T-helper 1 cell treated with Interleukin-12 subunit alpha and Interleukin-12 subunit beta and Interleukin-4 antibody, amounts not matched to agents 30 μg/mL and 1 μg/mL, for 36 hours (primary cell): ENCODE data around the gene APOLD1.
"Not testable (repeated sequence)": the region's sequence is repeated elsewhere in the genome, so short reads cannot be mapped to it uniquely, and the experiment has no call there.

ENCODE experiments used
- H3K27ac Mint-ChIP-seq: one replicate; pipeline ENCODE4 v1.8.0; 2021; ENCODE audit warnings: mild to moderate bottlenecking, mixed read lengths
- H3K27me3 Mint-ChIP-seq: one replicate; pipeline ENCODE4 v1.8.0; 2021; ENCODE audit warnings: low read depth, mixed read lengths
- H3K36me3 Mint-ChIP-seq: one replicate; pipeline ENCODE4 v1.8.0; 2021; ENCODE audit warnings: low read depth, mixed read lengths
- H3K4me1 Mint-ChIP-seq: one replicate; pipeline ENCODE4 v1.8.0; 2021; ENCODE audit warnings: low read depth, mixed read lengths
- H3K4me3 Mint-ChIP-seq: one replicate; pipeline ENCODE4 v1.8.0; 2021; ENCODE audit warnings: mild to moderate bottlenecking, moderate library complexity, mixed read lengths
- H3K9me3 Mint-ChIP-seq: one replicate; pipeline ENCODE4 v1.8.0; 2021; ENCODE audit warnings: mixed read lengths

APOLD1 gene

GRCh38 chr12:12784911-12785814 is at the start of gene APOLD1:
Gene APOLD1 (plus strand): TSS chr12:12785659. CDS start chr12:12785692, 33 bp downstream.
- H3K4me1 Mint-ChIP-seq, result peaks cover 30% of the 10 kb centered on the region
- H3K27me3 Mint-ChIP-seq, result no peaks in the 10 kb centered on the region
- H3K9me3 Mint-ChIP-seq, result no peaks in the 10 kb centered on the region
- H3K4me3 Mint-ChIP-seq, result peak within 1 kb of the TSS; percentile 83
- peaks cover 7% of the 10 kb centered on the region for H3K36me3 Mint-ChIP-seq
- H3K27ac Mint-ChIP-seq, result peak within 1 kb of the TSS; percentile 55

GRCh38 chr12:12736759-12737676 is 48.4 kb upstream of the APOLD1 start:
- peaks cover 19% of the 10 kb centered on the region for H3K36me3 Mint-ChIP-seq
- peak overlapping the region; percentile 53 for H3K4me3 Mint-ChIP-seq
- no peaks in the 10 kb centered on the region for H3K9me3 Mint-ChIP-seq
- peaks cover 48% of the 10 kb centered on the region for H3K4me1 Mint-ChIP-seq
- H3K27ac Mint-ChIP-seq, result peak overlapping the region; percentile 88
- no peaks in the 10 kb centered on the region for H3K27me3 Mint-ChIP-seq

- not testable (repeated sequence) for H3K4me3 Mint-ChIP-seq, H3K9me3 Mint-ChIP-seq, H3K27me3 Mint-ChIP-seq, H3K27ac Mint-ChIP-seq
- peaks cover 47% of the 10 kb centered on the region for H3K4me1 Mint-ChIP-seq
- H3K36me3 Mint-ChIP-seq, result peaks cover 22% of the 10 kb centered on the region
Measured at GRCh38 chr12:12738152-12738551, 47.3 kb upstream of the APOLD1 start.

- no peaks in the 10 kb centered on the region for H3K9me3 Mint-ChIP-seq
- peaks cover 24% of the 10 kb centered on the region for H3K36me3 Mint-ChIP-seq
- no peak overlapping the region for H3K27ac Mint-ChIP-seq
- no peaks in the 10 kb centered on the region for H3K27me3 Mint-ChIP-seq
- H3K4me3 Mint-ChIP-seq, result no peak overlapping the region
- peaks cover 27% of the 10 kb centered on the region for H3K4me1 Mint-ChIP-seq
Measured at GRCh38 chr12:12741660-12742059, 43.8 kb upstream of the APOLD1 start.

GRCh38 chr12:12744546-12745305 is 40.7 kb upstream of the APOLD1 start:
- peaks cover 15% of the 10 kb centered on the region for H3K4me1 Mint-ChIP-seq
- H3K27ac Mint-ChIP-seq, result no peak overlapping the region
- no peaks in the 10 kb centered on the region for H3K9me3 Mint-ChIP-seq
- no peaks in the 10 kb centered on the region for H3K27me3 Mint-ChIP-seq
- no peak overlapping the region for H3K4me3 Mint-ChIP-seq
- peaks cover 28% of the 10 kb centered on the region for H3K36me3 Mint-ChIP-seq

GRCh38 chr12:12745576-12746211 is 39.8 kb upstream of the APOLD1 start:
- H3K27me3 Mint-ChIP-seq, result no peaks in the 10 kb centered on the region
- H3K9me3 Mint-ChIP-seq, result no peaks in the 10 kb centered on the region
- H3K36me3 Mint-ChIP-seq, result peaks cover 29% of the 10 kb centered on the region
- peaks cover 12% of the 10 kb centered on the region for H3K4me1 Mint-ChIP-seq
- no peak overlapping the region for H3K4me3 Mint-ChIP-seq
- H3K27ac Mint-ChIP-seq, result no peak overlapping the region

GRCh38 chr12:12747278-12747677 is 38.2 kb upstream of the APOLD1 start:
- H3K4me1 Mint-ChIP-seq, result peaks cover 5% of the 10 kb centered on the region
- no peak overlapping the region for H3K27ac Mint-ChIP-seq
- no peaks in the 10 kb centered on the region for H3K27me3 Mint-ChIP-seq
- no peaks in the 10 kb centered on the region for H3K9me3 Mint-ChIP-seq
- H3K36me3 Mint-ChIP-seq, result peaks cover 33% of the 10 kb centered on the region
- no peak overlapping the region for H3K4me3 Mint-ChIP-seq

GRCh38 chr12:12748044-12748443 is 37.4 kb upstream of the APOLD1 start:
- H3K27ac Mint-ChIP-seq, result no peak overlapping the region

GRCh38 chr12:12749433-12749832 is 36.0 kb upstream of the APOLD1 start:
- Mint-ChIP-seq H3K9me3 (no peaks in the 10 kb centered on the region), H3K4me1 (peaks cover 5% of the 10 kb centered on the region), H3K36me3 (peaks cover 34% of the 10 kb centered on the region), H3K27ac (no peak overlapping the region), H3K4me3 (no peak overlapping the region), H3K27me3 (no peaks in the 10 kb centered on the region)

More at GRCh38 chr12:12748044-12748443, 37.4 kb upstream of the APOLD1 start:
- H3K4me1 Mint-ChIP-seq, result peaks cover 5% of the 10 kb centered on the region
- no peaks in the 10 kb centered on the region for H3K27me3 Mint-ChIP-seq
- no peaks in the 10 kb centered on the region for H3K9me3 Mint-ChIP-seq
- H3K4me3 Mint-ChIP-seq, result no peak overlapping the region
- H3K36me3 Mint-ChIP-seq, result peaks cover 36% of the 10 kb centered on the region

GRCh38 chr12:12755923-12756322 is 29.5 kb upstream of the APOLD1 start:
- no peaks in the 10 kb centered on the region for H3K9me3 Mint-ChIP-seq
- H3K4me3 Mint-ChIP-seq, result no peak overlapping the region
- H3K27ac Mint-ChIP-seq, result no peak overlapping the region
- peaks cover 3% of the 10 kb centered on the region for H3K4me1 Mint-ChIP-seq
- no peaks in the 10 kb centered on the region for H3K27me3 Mint-ChIP-seq
- H3K36me3 Mint-ChIP-seq, result peaks cover 26% of the 10 kb centered on the region

- Mint-ChIP-seq H3K27ac (no peak overlapping the region), H3K27me3 (no peaks in the 10 kb centered on the region)
Measured at GRCh38 chr12:12757121-12757520, 28.3 kb upstream of the APOLD1 start.

GRCh38 chr12:12759234-12759915 is 26.1 kb upstream of the APOLD1 start:
- Mint-ChIP-seq H3K9me3 (peaks cover 3% of the 10 kb centered on the region), H3K4me1 (peaks cover 3% of the 10 kb centered on the region), H3K36me3 (peaks cover 19% of the 10 kb centered on the region), H3K4me3 (no peak overlapping the region), H3K27me3 (no peaks in the 10 kb centered on the region), H3K27ac (no peak overlapping the region)

More at GRCh38 chr12:12757121-12757520, 28.3 kb upstream of the APOLD1 start:
- H3K36me3 Mint-ChIP-seq, result peaks cover 25% of the 10 kb centered on the region
- H3K4me3 Mint-ChIP-seq, result no peak overlapping the region
- peaks cover 3% of the 10 kb centered on the region for H3K9me3 Mint-ChIP-seq
- H3K4me1 Mint-ChIP-seq, result peaks cover 3% of the 10 kb centered on the region

- Mint-ChIP-seq H3K4me3 (no peak overlapping the region), H3K27me3 (no peaks in the 10 kb centered on the region), H3K36me3 (peaks cover 23% of the 10 kb centered on the region), H3K9me3 (peaks cover 16% of the 10 kb centered on the region), H3K4me1 (no peaks in the 10 kb centered on the region), H3K27ac (no peak overlapping the region)
Measured at GRCh38 chr12:12764824-12765223, 20.6 kb upstream of the APOLD1 start.
